GM19372 (cell line): ENCODE data around the gene HPCAL1.
"Not testable (repeated sequence)": the region's sequence is repeated elsewhere in the genome, so short reads cannot be mapped to it uniquely, and the experiment has no call there.

ENCODE experiments used
- ATAC-seq: cut with Tn5 transposase; IDR thresholded peaks from one replicate; pipeline ENCODE4 v1.9.1; 2021; ENCODE audit warnings: mild to moderate bottlenecking, low read depth, moderate library complexity; ENCODE audit not compliant: unreplicated experiment

Gene HPCAL1

GRCh38 chr2:10282611-10283105 is 20.0 kb upstream of the HPCAL1 start:
- ATAC-seq: no peak

DNA sequence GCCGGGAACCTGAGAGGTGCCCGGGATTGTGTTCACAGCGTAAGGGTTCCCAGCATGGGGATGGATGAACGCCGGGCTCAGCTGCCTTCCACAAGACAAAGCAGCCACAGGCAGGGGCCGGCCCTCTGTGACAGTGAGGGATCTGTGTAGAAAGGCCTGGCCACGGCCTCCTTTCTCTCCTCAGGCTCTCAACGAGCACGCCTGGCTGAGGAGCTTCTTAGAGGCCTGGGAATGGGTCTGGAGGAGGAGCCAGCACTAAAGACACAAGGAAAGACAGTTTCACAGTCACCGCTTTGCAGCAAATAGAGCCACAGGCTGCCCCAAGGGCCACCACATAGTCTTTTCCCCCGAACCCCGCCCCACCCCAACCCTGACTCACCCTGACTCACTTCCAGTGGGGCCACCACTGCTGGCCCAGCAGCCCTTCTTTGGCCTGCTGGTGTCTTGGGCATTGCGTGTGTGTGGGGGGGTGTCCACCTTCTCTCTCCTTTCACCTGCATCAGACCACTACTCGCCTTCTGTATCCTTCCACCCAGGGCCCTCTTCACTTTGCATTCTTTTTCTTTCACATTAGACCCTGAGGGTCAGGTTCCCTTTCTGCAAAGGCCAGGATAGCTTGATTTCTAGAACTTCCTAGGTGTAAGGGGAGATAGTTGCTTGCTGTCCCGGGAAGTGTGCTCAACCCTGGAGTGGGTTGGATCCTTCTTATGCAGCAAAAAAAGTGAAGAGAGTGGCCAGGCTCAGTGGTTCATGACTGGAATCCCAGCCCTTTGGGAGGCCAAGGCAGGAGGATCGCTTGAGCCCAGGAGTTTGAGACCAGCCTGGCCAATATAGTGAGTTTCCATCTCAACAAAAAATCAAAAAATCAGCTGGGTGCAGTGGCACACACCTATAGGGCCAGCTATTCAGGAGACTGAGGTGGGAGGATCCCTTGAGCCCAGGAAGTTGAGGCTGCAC is 19.3 kb upstream of the HPCAL1 start:
- no peak for ATAC-seq

GRCh38 chr2:10284108-10284870 is 18.4 kb upstream of the HPCAL1 start:
- no peak for ATAC-seq

DNA sequence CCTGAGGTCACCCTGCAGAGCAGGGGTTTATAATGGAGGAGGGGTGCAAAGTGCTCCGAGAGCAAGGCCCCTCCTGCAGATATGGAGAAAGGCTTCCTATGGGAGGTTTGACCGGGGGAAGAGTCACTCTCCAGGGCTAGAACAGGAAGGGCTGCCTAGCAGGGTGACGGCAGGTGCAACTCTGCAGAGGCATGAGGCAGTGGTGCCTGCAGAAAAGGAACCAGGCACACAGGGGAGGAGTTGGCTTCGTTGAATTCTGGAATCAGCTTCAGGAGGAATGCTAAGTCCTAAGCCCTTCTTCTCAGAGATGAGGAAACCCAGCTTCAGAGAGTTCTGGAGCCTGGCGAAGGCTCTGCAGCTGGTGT is 17.5 kb upstream of the HPCAL1 start:
- no peak for ATAC-seq

DNA sequence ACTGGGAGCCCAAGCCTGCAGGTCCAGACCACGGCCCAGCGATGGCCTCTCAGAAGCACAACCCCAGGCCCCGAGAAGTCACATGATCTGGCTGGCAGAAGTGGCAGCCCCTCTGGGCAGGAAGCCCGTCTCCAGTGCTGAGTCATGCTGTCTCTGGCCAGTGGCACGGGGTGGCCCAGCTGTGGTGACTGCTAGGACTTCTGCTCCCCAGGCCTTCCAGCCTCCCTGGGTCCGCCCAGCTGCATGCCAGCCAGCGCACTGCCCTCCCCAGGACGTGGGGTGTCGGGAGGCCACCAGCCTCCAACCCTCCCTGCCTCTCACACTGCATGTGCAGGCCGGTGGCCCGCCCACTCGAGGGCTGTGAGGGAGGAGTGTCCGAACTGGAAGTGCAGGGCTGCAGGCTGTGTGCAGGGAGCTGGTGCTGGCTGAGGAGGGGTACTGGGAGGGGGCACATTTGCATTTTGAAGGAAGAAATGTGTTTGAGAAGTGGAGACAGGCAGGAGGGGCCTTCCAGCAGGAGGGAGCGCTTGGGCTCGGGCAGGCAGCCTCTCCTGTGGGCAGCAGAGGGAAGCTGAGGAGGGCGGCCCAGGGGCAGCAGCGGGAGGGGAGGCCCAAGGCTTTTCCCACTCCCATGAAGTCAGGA is 17.0 kb upstream of the HPCAL1 start:
- no peak for ATAC-seq

GRCh38 chr2:10286216-10287037 is 16.3 kb upstream of the HPCAL1 start:
- ATAC-seq: no peak

DNA sequence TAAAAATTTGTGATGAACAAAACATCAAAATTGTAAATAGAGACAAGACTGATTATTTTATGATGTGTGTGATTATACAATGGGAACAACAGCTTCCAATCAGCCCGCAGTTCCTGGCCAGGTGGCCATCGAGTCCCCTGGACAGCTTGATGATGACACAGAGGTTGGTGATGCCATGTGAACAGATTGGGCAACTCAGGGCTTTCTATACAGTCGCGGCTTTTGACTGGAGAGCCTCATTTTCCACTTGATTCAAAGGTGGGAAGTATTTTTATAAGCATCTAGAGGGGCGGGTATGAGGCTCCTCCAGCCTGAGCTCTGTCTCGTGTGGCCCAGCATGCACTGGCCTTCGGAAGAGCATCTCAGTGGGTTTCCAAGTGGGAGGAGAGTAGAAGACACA is 14.9 kb upstream of the HPCAL1 start:
- ATAC-seq: no peak

DNA sequence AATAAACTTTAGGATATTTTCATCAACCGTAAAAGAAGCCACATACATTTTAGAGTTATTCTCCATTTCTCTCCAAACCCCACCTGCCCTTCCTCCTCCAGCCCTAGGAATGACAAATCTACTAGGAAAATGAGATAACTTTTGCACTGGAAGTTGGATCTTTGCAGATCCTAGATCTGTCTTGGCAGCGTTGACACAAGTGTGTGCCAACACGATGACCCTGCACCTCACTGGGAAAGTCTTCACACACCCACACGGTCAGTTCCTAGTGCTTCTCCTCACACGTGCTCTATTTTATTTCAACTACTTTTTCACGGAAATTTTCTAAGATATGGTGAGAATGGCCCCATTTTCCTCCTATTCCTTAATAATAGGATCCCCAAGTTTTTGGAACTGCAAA is 14.1 kb upstream of the HPCAL1 start:
- no peak for ATAC-seq

DNA sequence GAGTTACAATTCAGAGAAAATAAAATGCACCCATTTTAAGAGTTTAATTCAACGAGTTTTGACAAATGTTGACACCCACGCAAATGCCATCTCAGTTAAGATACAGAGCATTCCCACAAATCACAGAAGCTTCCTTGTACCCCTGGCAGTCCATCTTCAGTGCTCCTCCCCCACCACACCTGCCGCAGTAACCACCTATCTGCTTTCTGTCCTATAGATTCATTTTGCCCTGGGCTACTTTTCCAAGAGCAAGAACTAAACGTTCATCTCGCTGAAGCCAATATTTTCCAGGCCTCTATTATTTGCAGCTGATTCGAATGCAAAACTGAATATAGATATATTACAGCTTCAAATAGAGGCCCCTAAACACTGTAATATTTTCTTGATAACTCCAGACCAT is 13.4 kb upstream of the HPCAL1 start:
- no peak for ATAC-seq

- no peak for ATAC-seq
Observed at GRCh38 chr2:10289891-10290290, 12.8 kb upstream of the HPCAL1 start.

- not testable (repeated sequence) for ATAC-seq
Observed at GRCh38 chr2:10291376-10291775, 11.3 kb upstream of the HPCAL1 start.

- no peak for ATAC-seq
Observed at GRCh38 chr2:10292033-10292432, 10.7 kb upstream of the HPCAL1 start.

DNA sequence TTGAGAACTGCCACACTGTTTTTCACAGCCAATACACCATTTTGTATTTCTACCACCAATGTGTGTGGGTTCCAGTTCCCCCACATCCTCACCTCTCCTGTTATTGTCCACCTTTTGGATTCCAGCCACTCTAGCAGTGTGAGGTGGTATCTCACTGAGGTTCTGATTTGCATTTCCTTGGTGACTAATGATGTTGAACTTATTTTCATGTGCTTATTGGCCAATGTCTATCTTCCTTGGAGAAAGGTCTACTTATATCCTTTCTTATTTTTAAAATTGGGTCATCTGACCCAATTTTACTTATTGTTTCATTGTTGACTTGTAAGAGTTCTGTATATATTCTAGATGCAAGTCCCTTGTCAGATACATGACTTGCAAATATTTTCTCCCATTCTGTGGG is 9.1 kb upstream of the HPCAL1 start:
- ATAC-seq: no peak

GRCh38 chr2:10294077-10294476 is 8.6 kb upstream of the HPCAL1 start:
- ATAC-seq: no peak

DNA sequence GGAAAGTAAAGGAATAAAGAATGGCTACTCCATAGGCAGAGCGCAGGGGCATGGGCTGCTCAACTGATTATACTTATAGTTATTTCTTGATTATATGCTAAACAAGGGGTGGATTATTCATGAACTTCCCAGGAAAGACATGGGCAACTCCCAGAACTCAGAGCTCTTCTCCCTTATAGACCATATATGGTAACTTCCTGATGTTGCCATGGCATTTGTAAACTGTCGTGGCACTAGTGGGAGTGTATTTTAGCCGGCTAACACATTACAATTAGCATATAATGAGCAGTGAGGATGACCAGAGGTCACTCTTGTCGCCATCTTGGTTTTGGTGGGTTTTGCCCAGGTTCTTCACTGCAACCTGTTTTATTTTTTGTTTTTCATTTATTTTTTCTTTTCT is 7.1 kb upstream of the HPCAL1 start:
- ATAC-seq: not testable (repeated sequence)

GRCh38 chr2:10296142-10296541 is 6.6 kb upstream of the HPCAL1 start:
- ATAC-seq: no peak

DNA sequence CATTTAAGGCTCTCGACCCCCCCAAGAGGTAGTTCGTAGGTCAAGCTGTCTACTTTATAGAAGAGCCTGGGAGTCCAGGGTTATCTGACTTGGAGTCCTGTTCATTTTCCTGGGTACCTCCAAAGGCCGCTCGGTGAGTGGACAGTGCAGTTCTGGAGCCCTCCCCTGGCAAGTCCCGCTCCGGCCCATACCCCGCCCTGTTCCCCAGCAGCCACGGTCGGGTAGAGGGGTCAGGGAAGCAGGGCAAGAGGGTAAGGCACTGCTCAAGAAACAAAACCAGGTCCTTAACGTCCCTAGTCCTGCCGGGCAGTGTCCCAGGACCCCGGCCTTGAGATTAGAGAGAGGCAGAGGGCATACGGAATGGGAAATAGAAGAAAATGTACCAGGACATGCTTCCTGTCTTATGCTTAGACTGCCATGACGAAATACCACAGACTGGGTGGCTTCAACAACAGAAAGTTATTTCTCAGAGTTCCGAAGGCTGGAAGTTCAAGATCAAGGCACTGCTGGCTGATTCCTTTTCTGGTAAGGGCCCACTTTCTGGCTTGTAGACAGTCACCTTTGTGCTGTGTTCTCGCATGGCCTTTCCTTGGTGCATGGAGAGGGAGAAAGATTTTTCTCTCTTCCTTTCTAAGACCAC is 5.4 kb upstream of the HPCAL1 start:
- no peak for ATAC-seq

DNA sequence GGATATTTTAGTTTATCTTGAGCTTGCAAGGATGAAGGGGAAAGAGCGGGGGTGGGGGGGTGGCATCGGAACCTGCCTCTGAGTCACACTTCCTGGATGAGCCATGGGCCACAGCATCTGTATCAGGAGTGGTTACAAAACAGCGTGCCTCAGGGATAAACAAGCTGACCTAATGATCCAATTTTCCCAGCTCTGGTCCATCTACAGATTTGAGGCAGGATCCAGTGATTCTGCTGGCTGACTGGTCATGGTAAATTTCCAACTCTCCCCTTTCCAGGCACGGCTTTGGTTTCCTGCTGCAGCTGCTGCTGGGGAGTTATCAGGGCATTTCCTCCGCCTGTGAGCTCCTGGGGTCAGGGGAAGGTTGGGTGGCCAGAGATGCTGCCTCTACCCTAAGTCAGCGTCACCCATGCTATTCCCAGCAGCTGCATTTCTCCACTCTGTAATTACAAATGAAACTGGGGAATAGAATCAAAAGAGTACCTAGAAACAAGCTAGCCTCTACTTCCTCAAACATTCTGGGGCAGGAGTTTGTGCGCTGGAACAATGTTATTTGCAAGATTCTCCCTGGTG is 4.7 kb upstream of the HPCAL1 start:
- no peak for ATAC-seq

- not testable (repeated sequence) for ATAC-seq
Observed at GRCh38 chr2:10298777-10299176, 3.9 kb upstream of the HPCAL1 start.
